EL (cell line): ENCODE results near the gene FAHD1.

Experiments
- DNase-seq: peaks from one replicate; pipeline ENCODE4 v3.0.0-alpha.2; 2016

The FAHD1 gene

GRCh38 chr16:1818204-1818872 is 8.7 kb upstream of the FAHD1 start:
- DNase-seq: no peak

DNA sequence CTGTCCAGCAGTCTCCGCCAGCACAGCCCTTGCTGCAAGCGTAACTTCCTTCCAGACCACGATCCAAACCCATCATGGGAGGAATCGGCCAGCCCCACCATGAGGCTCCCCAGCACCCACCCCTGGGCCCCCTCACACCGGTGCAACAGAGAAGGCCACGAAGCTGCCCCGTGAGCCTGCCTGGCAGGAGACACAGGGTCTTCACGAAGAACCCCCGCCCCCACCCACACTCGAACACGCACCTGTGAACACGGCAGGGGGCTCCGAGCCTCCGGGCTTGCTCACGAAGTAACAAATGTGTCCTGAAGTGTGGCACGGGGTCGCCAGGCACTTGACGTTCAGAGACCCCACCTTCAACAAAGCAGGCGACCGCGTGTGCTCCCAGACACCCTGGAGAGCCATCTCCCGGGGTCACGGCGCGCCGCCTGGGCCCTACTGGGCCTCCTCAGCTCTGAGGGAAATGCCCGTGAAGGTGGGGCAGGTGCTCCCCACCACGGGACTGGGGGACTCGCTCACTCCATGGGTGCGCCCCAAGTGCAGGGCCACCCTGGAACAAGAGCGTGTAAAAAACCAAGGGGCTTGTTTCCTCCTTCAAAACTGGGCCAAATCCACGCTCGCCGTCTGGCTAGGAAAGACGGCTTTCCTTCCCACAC is 8.0 kb upstream of the FAHD1 start:
- DNase-seq: no peak

DNA sequence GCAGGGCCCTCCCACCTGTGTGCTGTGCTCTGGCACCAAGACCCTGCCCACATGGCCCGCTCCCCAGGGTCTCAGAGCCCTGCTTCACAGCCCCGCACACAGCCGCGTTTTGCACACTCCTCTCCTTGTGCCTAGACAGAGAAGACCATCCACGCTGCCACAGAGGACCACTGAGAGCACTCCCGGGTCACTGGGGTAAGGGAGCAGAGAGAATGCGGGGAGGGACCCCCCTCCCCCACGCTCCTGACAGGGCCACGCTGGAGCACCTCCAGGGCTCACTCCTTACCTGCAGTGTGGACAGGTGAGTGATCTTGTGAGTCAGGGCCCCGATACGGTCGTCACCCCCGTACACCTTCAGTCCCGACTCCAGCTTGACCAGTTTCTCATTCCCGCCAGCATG is 7.4 kb upstream of the FAHD1 start:
- no peak for DNase-seq

DNA sequence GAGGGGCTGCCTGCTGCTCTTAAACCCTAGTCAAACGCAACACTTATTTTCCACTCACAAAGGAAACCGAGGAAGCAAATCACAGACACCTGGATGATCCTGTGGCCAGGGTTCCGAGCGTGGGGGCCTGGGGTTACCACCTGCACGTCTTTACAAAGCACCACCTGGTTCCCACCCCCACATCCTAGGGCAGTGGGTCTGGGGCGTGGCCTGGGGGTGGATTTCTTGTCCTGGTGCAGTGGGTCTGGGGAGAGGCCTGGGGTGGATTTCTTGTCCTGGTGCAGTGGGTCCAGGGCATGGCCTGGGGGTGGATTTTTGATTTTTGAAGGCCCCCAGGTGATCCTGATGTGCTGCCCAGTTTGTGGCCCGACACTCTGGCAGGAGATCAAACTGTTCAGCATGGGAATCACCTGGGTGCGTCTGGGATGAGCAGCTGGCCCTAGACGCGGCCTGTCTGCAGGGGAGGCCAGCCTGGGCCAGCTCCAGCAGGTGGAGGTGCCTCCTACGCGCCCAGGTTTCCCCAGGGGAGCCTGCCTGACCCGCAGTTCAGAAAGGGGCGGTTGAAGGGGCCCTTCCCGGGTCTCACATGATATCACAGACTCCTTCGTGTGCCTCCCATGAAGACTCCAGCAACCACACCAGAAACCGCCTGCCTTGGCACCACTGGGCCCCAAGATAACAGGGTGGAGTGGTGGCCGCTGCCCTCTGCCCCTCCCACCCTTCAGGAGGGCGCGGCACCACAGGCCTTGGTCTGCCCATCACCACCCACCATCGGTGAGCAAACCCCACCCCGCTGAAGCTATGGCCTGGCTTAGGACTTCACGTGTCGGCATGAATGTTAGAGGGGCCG is 6.7 kb upstream of the FAHD1 start:
- DNase-seq: no peak

GRCh38 chr16:1820946-1821290 is 6.1 kb upstream of the FAHD1 start:
- no peak for DNase-seq

DNA sequence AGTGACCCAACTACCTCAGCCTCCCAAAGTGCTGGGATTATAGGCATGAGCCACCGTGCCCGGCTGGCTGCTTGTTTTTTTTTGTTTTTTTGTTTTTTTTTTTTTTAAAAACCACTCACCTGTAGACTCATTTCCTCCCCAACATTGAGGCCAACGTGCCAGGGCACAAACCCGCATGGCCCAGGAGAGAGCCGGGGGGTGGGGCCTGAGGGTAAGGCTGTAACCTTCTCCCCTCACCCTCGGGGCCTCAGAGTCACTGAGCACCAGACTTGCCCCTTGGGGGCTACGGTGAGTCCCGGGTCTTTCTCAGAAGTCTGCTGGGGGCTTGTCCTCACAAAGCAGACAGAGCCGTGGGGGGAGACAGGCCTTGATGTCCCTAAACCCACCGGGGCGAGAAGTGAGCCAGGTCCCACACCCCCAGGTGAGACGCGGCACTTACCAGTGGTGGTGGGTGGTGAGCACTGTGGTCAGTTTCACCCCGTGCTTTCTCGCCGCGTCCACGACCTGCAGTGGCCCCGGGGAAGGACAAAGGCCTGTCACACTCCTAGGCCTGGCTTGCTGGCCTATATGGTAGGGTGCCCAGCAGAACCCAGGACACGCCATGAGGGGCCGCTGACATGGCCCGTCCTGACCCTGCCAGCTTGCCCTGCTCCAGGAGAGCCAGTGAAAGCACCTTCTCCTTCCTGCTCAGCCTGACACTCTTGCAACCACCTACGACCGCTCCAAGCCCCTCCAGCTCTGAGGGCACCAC is 5.0 kb upstream of the FAHD1 start:
- no peak for DNase-seq

GRCh38 chr16:1822801-1823200 is 4.2 kb upstream of the FAHD1 start:
- no peak for DNase-seq

DNA sequence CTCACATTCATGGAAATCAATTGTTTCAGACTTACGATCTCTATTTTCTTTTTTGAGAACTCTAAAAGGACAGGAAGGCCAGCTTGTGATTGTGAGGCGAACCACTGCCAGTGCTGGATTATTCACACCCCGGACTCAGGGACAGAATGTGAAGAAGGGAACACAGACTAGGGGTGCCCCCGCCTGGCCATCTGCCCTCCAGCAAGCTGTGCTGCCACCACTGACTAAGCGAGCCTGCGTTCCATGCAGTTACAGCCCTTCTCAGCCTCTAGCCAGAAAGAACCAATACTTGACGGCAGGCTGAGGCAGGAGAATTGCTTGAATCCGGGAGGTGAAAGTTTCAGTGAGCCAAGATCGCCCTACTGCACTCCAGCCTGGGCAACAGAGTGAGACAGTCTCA is 3.2 kb upstream of the FAHD1 start:
- DNase-seq: peak; percentile 52

DNA sequence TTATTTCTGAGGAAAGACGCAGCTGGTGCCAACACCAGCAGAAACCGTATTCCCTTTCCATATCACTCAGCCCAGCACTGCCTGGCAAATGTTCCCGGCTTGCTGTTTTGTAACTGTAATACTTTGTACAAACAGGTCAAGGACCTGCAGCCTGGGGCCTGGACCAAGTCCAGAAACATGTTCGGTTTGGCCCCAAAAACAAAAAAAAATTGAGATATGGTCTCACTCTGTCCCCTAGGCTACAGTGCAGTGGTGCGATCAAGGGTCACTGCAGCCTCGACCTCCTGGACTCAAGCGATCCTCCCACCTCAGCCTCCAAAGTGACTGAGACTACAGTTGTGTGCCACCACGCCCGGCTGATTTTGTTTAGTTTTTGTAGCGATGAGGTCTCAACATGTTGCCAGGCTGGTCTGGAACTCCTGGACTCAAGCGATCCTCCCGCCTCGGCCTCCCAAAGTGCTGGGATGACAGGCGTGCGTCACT is 1.6 kb upstream of the FAHD1 start:
- no peak for DNase-seq

DNA sequence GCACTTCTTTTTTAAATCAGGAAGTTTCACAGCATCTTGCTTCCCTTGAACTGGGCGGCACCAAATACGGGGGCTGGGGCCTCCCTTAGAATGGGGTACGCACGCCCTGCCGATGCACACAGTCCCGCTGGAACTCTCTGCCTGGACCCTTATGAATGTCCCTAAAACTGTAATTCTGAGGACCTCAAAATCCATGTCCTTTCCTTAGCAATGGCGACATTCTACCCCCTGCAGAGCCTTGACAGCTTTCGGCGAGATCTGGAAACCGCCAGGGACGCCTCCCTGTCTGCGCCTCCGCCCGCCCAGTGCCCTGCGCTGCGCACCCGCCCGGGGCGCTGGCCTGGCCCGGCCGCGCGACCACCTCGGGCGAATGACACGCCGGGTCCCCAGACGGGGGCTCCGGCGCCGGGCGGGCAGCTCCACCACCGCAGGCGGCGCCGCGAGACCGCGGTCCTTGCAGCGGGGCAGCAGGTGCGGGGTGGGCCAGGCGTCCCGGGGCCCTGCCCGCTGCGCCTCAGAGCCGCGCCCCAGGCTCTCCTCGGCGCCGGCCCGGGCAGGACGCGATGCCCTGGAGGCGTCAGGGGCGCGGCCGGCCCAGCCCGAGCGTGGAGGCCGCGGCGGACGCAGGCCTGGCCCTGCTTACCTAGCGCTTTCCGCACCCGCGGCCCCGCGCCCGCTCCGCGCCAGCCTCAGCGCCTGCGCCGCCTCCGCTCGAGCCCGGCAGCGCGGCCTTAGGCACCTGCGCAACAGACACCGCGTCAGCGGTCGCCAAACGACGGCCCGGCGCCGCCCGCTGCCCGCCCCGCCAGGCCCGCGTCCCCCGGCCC is 929 bp upstream of the FAHD1 start:
- peak; percentile 54 for DNase-seq

DNA sequence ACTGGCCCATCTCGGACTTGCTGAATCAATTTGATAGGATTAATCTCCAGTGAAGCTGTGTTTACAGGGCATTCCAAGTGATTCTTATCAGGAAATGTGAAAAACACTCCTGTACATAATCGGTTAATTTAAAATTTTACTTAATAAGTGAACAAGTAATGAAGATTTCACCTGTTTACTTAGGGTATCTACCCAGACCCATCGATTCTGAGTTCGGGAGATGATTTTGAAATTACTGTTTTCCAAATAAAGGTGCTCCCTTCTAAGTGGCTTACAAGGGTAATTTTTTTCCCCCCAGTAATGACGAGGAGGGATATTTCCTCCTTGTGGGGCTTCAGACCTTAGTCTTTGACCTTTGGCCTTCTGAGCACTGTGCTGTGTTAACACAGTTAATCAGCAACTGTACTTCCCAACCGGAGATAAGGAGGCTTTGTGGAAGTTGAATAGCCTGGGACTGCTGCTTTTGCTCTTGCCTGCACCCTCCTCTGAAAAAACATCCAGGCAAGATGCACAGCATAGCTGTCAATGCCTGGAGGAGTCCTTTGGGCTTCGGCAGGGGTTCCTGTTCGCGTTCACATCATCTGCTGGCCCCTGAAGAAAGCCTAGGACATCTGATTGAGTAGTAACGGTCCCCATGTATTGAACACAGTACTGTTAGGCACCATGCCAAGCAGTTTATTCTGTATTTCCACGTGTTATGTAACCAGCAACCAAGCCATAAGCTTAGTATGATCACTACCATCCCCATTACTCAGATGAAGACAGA is 1.8 kb downstream of the FAHD1 start:
- DNase-seq: no peak

- DNase-seq: no peak
These were observed 3.2 kb downstream of the FAHD1 start for GRCh38 chr16:1830213-1830612.

DNA sequence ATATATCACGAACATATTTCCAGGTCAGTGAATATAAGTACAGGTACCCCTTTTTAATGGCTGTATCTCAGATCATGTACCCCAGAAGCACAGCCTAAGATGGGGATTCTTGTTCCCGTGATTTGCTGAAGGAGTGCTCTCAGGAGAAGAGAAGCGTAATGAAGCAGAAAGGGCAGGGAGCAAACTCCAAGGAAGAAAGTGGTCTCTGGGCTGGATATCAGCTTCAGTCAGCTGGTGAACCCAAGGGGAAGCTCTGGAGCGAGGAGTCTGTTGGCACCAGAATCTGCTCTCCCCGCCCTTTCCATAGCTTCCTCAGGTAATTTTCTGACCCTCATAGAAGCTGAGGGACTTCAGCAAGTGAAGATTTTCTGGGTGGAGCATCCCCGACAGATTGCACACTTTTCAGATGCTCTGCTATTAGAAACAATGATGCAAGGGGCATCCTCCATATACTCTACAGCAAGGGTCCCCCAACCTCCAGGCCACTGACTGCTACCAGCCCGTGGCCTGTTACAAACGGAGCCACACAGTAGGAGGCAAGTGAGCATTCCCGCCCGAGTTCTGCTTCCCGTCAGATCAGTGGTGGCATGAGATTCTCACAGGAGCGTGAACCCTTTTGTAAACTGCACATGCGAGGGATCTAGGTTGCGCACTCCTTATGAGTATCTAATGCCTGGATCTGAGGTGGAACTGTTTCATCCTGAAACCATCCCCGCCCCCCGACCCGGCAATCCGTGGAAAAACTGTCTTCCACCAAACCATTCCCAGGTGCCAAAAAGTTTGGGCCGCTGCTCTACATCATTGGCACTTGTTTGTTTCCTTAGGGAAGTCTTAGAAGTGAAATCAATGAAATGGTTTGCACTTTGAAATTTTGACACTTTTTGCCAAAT is 4.4 kb downstream of the FAHD1 start:
- no peak for DNase-seq

DNA sequence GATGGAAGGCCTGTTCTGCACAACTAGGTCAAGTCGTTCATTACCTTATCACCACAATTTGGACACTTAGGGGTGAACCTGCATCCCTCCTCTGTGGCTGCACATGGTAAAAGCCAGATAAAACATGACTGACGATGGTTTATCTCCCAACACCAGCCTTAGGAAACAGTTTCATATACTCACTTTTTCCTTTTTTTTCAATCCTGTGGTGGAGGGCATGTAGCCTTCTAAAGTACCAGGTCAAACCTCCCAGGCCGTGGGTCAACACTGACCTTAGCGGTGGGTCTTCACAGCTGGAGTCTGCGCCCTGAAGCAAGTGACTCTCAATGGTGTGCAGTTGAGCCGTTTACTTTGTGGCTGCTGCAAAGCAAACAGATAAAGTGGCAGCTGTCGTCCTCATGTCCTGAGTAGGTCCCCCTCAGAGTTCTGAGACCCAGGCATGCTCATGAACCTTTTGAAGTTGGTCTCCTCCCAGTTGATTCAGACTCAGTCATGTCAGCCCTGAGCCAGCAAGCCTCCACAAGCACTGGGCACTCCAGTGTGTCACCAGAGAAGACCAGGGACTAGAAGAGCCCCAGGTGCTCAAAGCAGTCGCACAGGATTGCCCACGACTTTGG is 5.9 kb downstream of the FAHD1 start:
- DNase-seq: no peak

DNA sequence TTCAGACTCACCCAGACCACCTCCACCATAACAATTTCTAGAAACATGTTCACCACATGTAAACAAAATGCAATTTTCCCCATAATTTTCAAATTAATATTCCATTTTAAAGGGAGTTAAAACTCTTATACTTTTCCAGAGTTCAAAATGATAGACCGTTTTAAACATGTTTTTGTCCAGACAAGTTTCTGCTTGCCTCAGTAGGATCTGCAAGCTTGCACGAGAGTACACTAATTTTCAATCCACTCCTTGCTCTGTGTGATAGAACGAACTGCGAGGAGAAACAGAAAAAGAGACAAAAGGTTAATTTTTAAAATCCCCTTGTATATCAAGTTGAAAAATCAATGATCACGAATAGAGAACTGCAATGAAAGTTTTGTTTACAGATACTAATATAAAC is 7.1 kb downstream of the FAHD1 start:
- DNase-seq: no peak

- DNase-seq: peak; percentile 72
These were observed 12.5 kb downstream of the FAHD1 start for GRCh38 chr16:1839554-1839953.

GRCh38 chr16:1845985-1846384 is 19.0 kb downstream of the FAHD1 start:
- DNase-seq: no peak

DNA sequence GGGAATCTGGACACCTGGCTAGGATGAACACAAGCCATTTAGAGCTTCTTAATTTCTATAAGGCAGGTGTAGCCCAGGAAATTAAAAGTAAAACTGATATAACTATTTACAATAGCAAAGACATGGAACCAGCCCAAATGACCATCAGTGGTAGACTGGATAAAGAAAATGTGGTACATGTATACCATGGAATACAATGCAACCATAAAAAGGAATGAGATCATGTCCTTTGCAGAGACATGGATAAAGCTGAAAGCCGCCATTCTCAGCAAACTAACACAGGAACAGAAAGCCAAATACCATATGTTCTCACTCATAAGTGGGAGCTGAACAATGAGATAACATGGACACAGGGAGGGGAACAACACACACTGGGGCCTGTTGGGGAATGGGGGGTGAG is 19.4 kb downstream of the FAHD1 start:
- DNase-seq: no peak

GRCh38 chr16:1850981-1851380 is 24.0 kb downstream of the FAHD1 start:
- no peak for DNase-seq

GRCh38 chr16:1851793-1852192 is 24.8 kb downstream of the FAHD1 start:
- DNase-seq: no peak
